Measurements from ENCODE around the gene DBH.

Gene DBH

GRCh38 chr9:133595910-133596309 is 40.3 kb upstream of the DBH start:
- no peaks in the 10 kb centered on the region for H3K4me1 ChIP-seq (ENCODE audit: control insufficient read depth, insufficient read depth, low read length)
- no peak overlapping the region for H3K9ac ChIP-seq (ENCODE audit: low read length)
- no peaks in the 10 kb centered on the region for H3K27me3 ChIP-seq (ENCODE audit: control insufficient read depth, insufficient read depth, low read length)
- H3K36me3 ChIP-seq (ENCODE audit: control insufficient read depth, insufficient read depth, low read length), result no peaks in the 10 kb centered on the region
- peaks cover 4% of the 10 kb centered on the region for H3K9me3 ChIP-seq (ENCODE audit: control insufficient read depth, low read length)
- H3K4me3 ChIP-seq (ENCODE audit: low read length), result no peak overlapping the region

GRCh38 chr9:133597316-133597957 is 38.7 kb upstream of the DBH start:
- no peaks in the 10 kb centered on the region for H3K4me1 ChIP-seq (ENCODE audit: control insufficient read depth, insufficient read depth, low read length)
- H3K36me3 ChIP-seq (ENCODE audit: control insufficient read depth, insufficient read depth, low read length), result no peaks in the 10 kb centered on the region
- H3K27me3 ChIP-seq (ENCODE audit: control insufficient read depth, insufficient read depth, low read length), result no peaks in the 10 kb centered on the region
- no peak overlapping the region for H3K9ac ChIP-seq (ENCODE audit: low read length)
- no peak overlapping the region for H3K4me3 ChIP-seq (ENCODE audit: low read length)
- peaks cover 4% of the 10 kb centered on the region for H3K9me3 ChIP-seq (ENCODE audit: control insufficient read depth, low read length)

GRCh38 chr9:133598978-133599377 is 37.2 kb upstream of the DBH start:
- H3K4me3 ChIP-seq (ENCODE audit: low read length), result no peak overlapping the region
- H3K36me3 ChIP-seq (ENCODE audit: control insufficient read depth, insufficient read depth, low read length), result no peaks in the 10 kb centered on the region
- peaks cover 7% of the 10 kb centered on the region for H3K27me3 ChIP-seq (ENCODE audit: control insufficient read depth, insufficient read depth, low read length)

GRCh38 chr9:133599470-133600173 is 36.5 kb upstream of the DBH start:
- peaks cover 7% of the 10 kb centered on the region for H3K27me3 ChIP-seq (ENCODE audit: control insufficient read depth, insufficient read depth, low read length)
- no peak overlapping the region for H3K4me3 ChIP-seq (ENCODE audit: low read length)
- H3K9ac ChIP-seq (ENCODE audit: low read length), result no peak overlapping the region

More at GRCh38 chr9:133598978-133599377, 37.2 kb upstream of the DBH start:
- Histone ChIP-seq H3K9me3 (ENCODE audit: control insufficient read depth, low read length) (peaks cover 4% of the 10 kb centered on the region), H3K4me1 (ENCODE audit: control insufficient read depth, insufficient read depth, low read length) (no peaks in the 10 kb centered on the region), H3K9ac (ENCODE audit: low read length) (no peak overlapping the region)

GRCh38 chr9:133600739-133601138 is 35.4 kb upstream of the DBH start:
- no peak overlapping the region for H3K9ac ChIP-seq (ENCODE audit: low read length)

More at GRCh38 chr9:133599470-133600173, 36.5 kb upstream of the DBH start:
- peaks cover 4% of the 10 kb centered on the region for H3K9me3 ChIP-seq (ENCODE audit: control insufficient read depth, low read length)
- no peaks in the 10 kb centered on the region for H3K36me3 ChIP-seq (ENCODE audit: control insufficient read depth, insufficient read depth, low read length)
- no peaks in the 10 kb centered on the region for H3K4me1 ChIP-seq (ENCODE audit: control insufficient read depth, insufficient read depth, low read length)

GRCh38 chr9:133601746-133602145 is 34.4 kb upstream of the DBH start:
- H3K4me3 ChIP-seq (ENCODE audit: low read length), result no peak overlapping the region
- peaks cover 19% of the 10 kb centered on the region for H3K27me3 ChIP-seq (ENCODE audit: control insufficient read depth, insufficient read depth, low read length)
- no peaks in the 10 kb centered on the region for H3K4me1 ChIP-seq (ENCODE audit: control insufficient read depth, insufficient read depth, low read length)
- H3K9ac ChIP-seq (ENCODE audit: low read length), result no peak overlapping the region
- H3K9me3 ChIP-seq (ENCODE audit: control insufficient read depth, low read length), result peaks cover 4% of the 10 kb centered on the region
- H3K36me3 ChIP-seq (ENCODE audit: control insufficient read depth, insufficient read depth, low read length), result no peaks in the 10 kb centered on the region

More at GRCh38 chr9:133600739-133601138, 35.4 kb upstream of the DBH start:
- no peaks in the 10 kb centered on the region for H3K4me1 ChIP-seq (ENCODE audit: control insufficient read depth, insufficient read depth, low read length)
- no peak overlapping the region for H3K4me3 ChIP-seq (ENCODE audit: low read length)
- peaks cover 14% of the 10 kb centered on the region for H3K27me3 ChIP-seq (ENCODE audit: control insufficient read depth, insufficient read depth, low read length)
- no peaks in the 10 kb centered on the region for H3K36me3 ChIP-seq (ENCODE audit: control insufficient read depth, insufficient read depth, low read length)
- peaks cover 4% of the 10 kb centered on the region for H3K9me3 ChIP-seq (ENCODE audit: control insufficient read depth, low read length)

- Histone ChIP-seq H3K27me3 (ENCODE audit: control insufficient read depth, insufficient read depth, low read length) (peaks cover 19% of the 10 kb centered on the region), H3K36me3 (ENCODE audit: control insufficient read depth, insufficient read depth, low read length) (no peaks in the 10 kb centered on the region), H3K4me1 (ENCODE audit: control insufficient read depth, insufficient read depth, low read length) (no peaks in the 10 kb centered on the region), H3K4me3 (ENCODE audit: low read length) (no peak overlapping the region), H3K9ac (ENCODE audit: low read length) (no peak overlapping the region), H3K9me3 (ENCODE audit: control insufficient read depth, low read length) (peaks cover 4% of the 10 kb centered on the region)
These were observed 33.9 kb upstream of the DBH start for GRCh38 chr9:133602277-133602676.

GRCh38 chr9:133603135-133603927 is 32.8 kb upstream of the DBH start:
- Histone ChIP-seq H3K27me3 (ENCODE audit: control insufficient read depth, insufficient read depth, low read length) (peaks cover 26% of the 10 kb centered on the region), H3K4me1 (ENCODE audit: control insufficient read depth, insufficient read depth, low read length) (no peaks in the 10 kb centered on the region), H3K9me3 (ENCODE audit: control insufficient read depth, low read length) (no peaks in the 10 kb centered on the region), H3K9ac (ENCODE audit: low read length) (no peak overlapping the region), H3K4me3 (ENCODE audit: low read length) (no peak overlapping the region), H3K36me3 (ENCODE audit: control insufficient read depth, insufficient read depth, low read length) (no peaks in the 10 kb centered on the region)

- Histone ChIP-seq H3K4me3 (ENCODE audit: low read length) (no peak overlapping the region), H3K4me1 (ENCODE audit: control insufficient read depth, insufficient read depth, low read length) (no peaks in the 10 kb centered on the region), H3K9me3 (ENCODE audit: control insufficient read depth, low read length) (no peaks in the 10 kb centered on the region), H3K27me3 (ENCODE audit: control insufficient read depth, insufficient read depth, low read length) (peaks cover 28% of the 10 kb centered on the region), H3K9ac (ENCODE audit: low read length) (no peak overlapping the region), H3K36me3 (ENCODE audit: control insufficient read depth, insufficient read depth, low read length) (no peaks in the 10 kb centered on the region)
These were observed 31.9 kb upstream of the DBH start for GRCh38 chr9:133604214-133604613.

- H3K36me3 ChIP-seq (ENCODE audit: control insufficient read depth, insufficient read depth, low read length), result no peaks in the 10 kb centered on the region
- no peaks in the 10 kb centered on the region for H3K4me1 ChIP-seq (ENCODE audit: control insufficient read depth, insufficient read depth, low read length)
- no peak overlapping the region for H3K9ac ChIP-seq (ENCODE audit: low read length)
- no peaks in the 10 kb centered on the region for H3K9me3 ChIP-seq (ENCODE audit: control insufficient read depth, low read length)
- no peak overlapping the region for H3K4me3 ChIP-seq (ENCODE audit: low read length)
- H3K27me3 ChIP-seq (ENCODE audit: control insufficient read depth, insufficient read depth, low read length), result peaks cover 33% of the 10 kb centered on the region
These were observed 31.3 kb upstream of the DBH start for GRCh38 chr9:133604856-133605255.

- H3K9ac ChIP-seq (ENCODE audit: low read length), result no peak overlapping the region
- no peak overlapping the region for H3K4me3 ChIP-seq (ENCODE audit: low read length)
- H3K36me3 ChIP-seq (ENCODE audit: control insufficient read depth, insufficient read depth, low read length), result no peaks in the 10 kb centered on the region
- peaks cover 35% of the 10 kb centered on the region for H3K27me3 ChIP-seq (ENCODE audit: control insufficient read depth, insufficient read depth, low read length)
- no peaks in the 10 kb centered on the region for H3K9me3 ChIP-seq (ENCODE audit: control insufficient read depth, low read length)
- no peaks in the 10 kb centered on the region for H3K4me1 ChIP-seq (ENCODE audit: control insufficient read depth, insufficient read depth, low read length)
These were observed 30.7 kb upstream of the DBH start for GRCh38 chr9:133605446-133605845.

Data from mucosa of stomach (tissue), 1 donor.